Ammon's horn (tissue), 1 donor: ENCODE results near the gene MAPKAPK2.

Experiments
- DNase-seq: peaks from one replicate; pipeline ENCODE4 v3.0.0-alpha.2; 2016; ENCODE audit warnings: low spot score

MAPKAPK2 gene

GRCh38 chr1:206684003-206684402 is 702 bp upstream of the MAPKAPK2 start:
- DNase-seq: no peak

GRCh38 chr1:206685334-206685768 is 646 bp downstream of the MAPKAPK2 start:
- no peak for DNase-seq

- peak; percentile 55 for DNase-seq
Measured at GRCh38 chr1:206685769-206686477, 1.2 kb downstream of the MAPKAPK2 start.

- DNase-seq: no peak
Measured at GRCh38 chr1:206686478-206687249, 2.0 kb downstream of the MAPKAPK2 start.

- DNase-seq: no peak
Measured at GRCh38 chr1:206687251-206687914, 2.7 kb downstream of the MAPKAPK2 start.

GRCh38 chr1:206687915-206688442 is 3.3 kb downstream of the MAPKAPK2 start:
- DNase-seq: no peak

GRCh38 chr1:206690516-206690915 is 5.8 kb downstream of the MAPKAPK2 start:
- DNase-seq: peak; percentile 73

GRCh38 chr1:206691604-206692003 is 6.9 kb downstream of the MAPKAPK2 start:
- DNase-seq: no peak

- peak; percentile 64 for DNase-seq
Measured at GRCh38 chr1:206693029-206693428, 8.3 kb downstream of the MAPKAPK2 start.

- DNase-seq: no peak
Measured at GRCh38 chr1:206693592-206693991, 8.9 kb downstream of the MAPKAPK2 start.

GRCh38 chr1:206694171-206695124 is 9.7 kb downstream of the MAPKAPK2 start:
- no peak for DNase-seq

- no peak for DNase-seq
Measured at GRCh38 chr1:206695733-206696132, 11.0 kb downstream of the MAPKAPK2 start.

- no peak for DNase-seq
Measured at GRCh38 chr1:206696812-206697585, 12.3 kb downstream of the MAPKAPK2 start.

GRCh38 chr1:206698011-206698410 is 13.3 kb downstream of the MAPKAPK2 start:
- DNase-seq: no peak

- DNase-seq: no peak
Measured at GRCh38 chr1:206699000-206699586, 14.4 kb downstream of the MAPKAPK2 start.

GRCh38 chr1:206699626-206700025 is 14.9 kb downstream of the MAPKAPK2 start:
- peak; percentile 24 for DNase-seq

GRCh38 chr1:206700445-206701036 is 15.8 kb downstream of the MAPKAPK2 start:
- no peak for DNase-seq

GRCh38 chr1:206702260-206702659 is 17.6 kb downstream of the MAPKAPK2 start:
- DNase-seq: no peak

- no peak for DNase-seq
Measured at GRCh38 chr1:206702803-206703202, 18.1 kb downstream of the MAPKAPK2 start.

- no peak for DNase-seq
Measured at GRCh38 chr1:206703661-206704060, 19.0 kb downstream of the MAPKAPK2 start.
